GM18909 (cell line): ENCODE results near the gene TOP3A.
A peak's percentile ranks its signal among the peaks of the same experiment; 100 is the strongest.
"Not testable (repeated sequence)": the region's sequence is repeated elsewhere in the genome, so short reads cannot be mapped to it uniquely, and the experiment has no call there.

ENCODE experiments used
- ATAC-seq: cut with Tn5 transposase; IDR thresholded peaks from one replicate; pipeline ENCODE4 v1.9.1; 2021; ENCODE audit warnings: mild to moderate bottlenecking; ENCODE audit not compliant: unreplicated experiment, poor library complexity

Gene TOP3A

GRCh38 chr17:18314731-18315561 lies at the start of gene TOP3A, which contains the start of gene SMCR8:
Gene TOP3A (minus strand): TSS chr17:18314994. CDS start chr17:18314778, 216 bp downstream.
Gene SMCR8 (plus strand): TSS chr17:18315293. CDS start chr17:18315790, 497 bp downstream.
- peak; percentile 84 for ATAC-seq

GRCh38 chr17:18364166-18364565 lies 49.4 kb upstream of the TOP3A start:
- no peak for ATAC-seq

- ATAC-seq = peak; percentile 97
Observed at GRCh38 chr17:18363101-18364049, 48.6 kb upstream of the TOP3A start, which contains the start of gene SHMT1. Gene SHMT1 (minus strand): TSS chr17:18363550. CDS start chr17:18355981, 7,569 bp downstream.

- peak; percentile 4 for ATAC-seq
Observed at GRCh38 chr17:18362698-18363100, 47.9 kb upstream of the TOP3A start.

- ATAC-seq = no peak
Observed at GRCh38 chr17:18361837-18362697, 47.3 kb upstream of the TOP3A start.

GRCh38 chr17:18360518-18360917 lies 45.7 kb upstream of the TOP3A start:
- no peak for ATAC-seq

- ATAC-seq = no peak
Observed at GRCh38 chr17:18356624-18357023, 41.8 kb upstream of the TOP3A start.

- ATAC-seq = no peak
Observed at GRCh38 chr17:18353541-18353940, 38.7 kb upstream of the TOP3A start.

GRCh38 chr17:18344021-18344420 lies 29.2 kb upstream of the TOP3A start:
- no peak for ATAC-seq

GRCh38 chr17:18339933-18340332 lies 25.1 kb upstream of the TOP3A start:
- ATAC-seq = no peak

- not testable (repeated sequence) for ATAC-seq
Observed at GRCh38 chr17:18338158-18338557, 23.4 kb upstream of the TOP3A start.

- ATAC-seq = no peak
Observed at GRCh38 chr17:18332909-18333489, 18.2 kb upstream of the TOP3A start.

- ATAC-seq = no peak
Observed at GRCh38 chr17:18331879-18332278, 17.1 kb upstream of the TOP3A start.

- ATAC-seq = no peak
Observed at GRCh38 chr17:18328643-18329204, 13.9 kb upstream of the TOP3A start.

GRCh38 chr17:18327556-18327955 lies 12.8 kb upstream of the TOP3A start:
- no peak for ATAC-seq

GRCh38 chr17:18327093-18327492 lies 12.3 kb upstream of the TOP3A start:
- no peak for ATAC-seq

GRCh38 chr17:18326572-18326971 lies 11.8 kb upstream of the TOP3A start:
- no peak for ATAC-seq

GRCh38 chr17:18326039-18326438 lies 11.2 kb upstream of the TOP3A start:
- no peak for ATAC-seq
